HepG2 (cell line): ENCODE data around the gene ATG16L1. TPM values are rescaled to one million over a fixed set of nuclear protein-coding genes. Genes with fewer than 3 reads are reported as not detected.

Source experiments
- ATAC-seq: fragments of 200-7000 bp; cut with Tn5 transposase; 3 replicates; pipeline ENCODE4 v1.9.1; 2020; ENCODE audit warnings: mild to moderate bottlenecking, moderate library complexity
- BruUV-seq: library from RNA; stranded (reverse); fragments of 400-500 nt; replicated peaks from 2 replicates; lab custom pipeline; 2021; lab: Mats Ljungman, UMichigan
- CTCF ChIA-PET: fragments of 300-600 bp; formaldehyde crosslinking; extraction: SDS; loops from one replicate; lab custom pipeline; 2021; ENCODE audit warnings: low total read pairs, inconsistent platforms, low intra/inter-chr PET ratio; lab: Yijun Ruan, JAX
- POLR2A ChIA-PET: fragments of 350-600 bp; sonication (Branson Sonifier 250); formaldehyde crosslinking; loops from one replicate; lab custom pipeline; 2020; ENCODE audit warnings: antibody characterized with exemption, inconsistent platforms; lab: Yijun Ruan, JAX
- DNase-seq: peaks from one replicate; pipeline ENCODE4 v3.0.0-alpha.2; 2015; ENCODE audit warnings: low spot score
- FAIRE-seq: peaks from 3 replicates; lab custom pipeline; 2011; peaks lifted over from hg19 to GRCh38; lab: Jason Lieb, UNC
- H2AFZ ChIP-seq: one replicate; pipeline ENCODE4 v1.6.1; 2011; ENCODE audit warnings: low read length, inconsistent platforms
- H3K27ac ChIP-seq: fragments of 300-600 bp; 3 replicates; pipeline ENCODE4 v1.8.0; 2011; ENCODE audit warnings: mixed run types, mild to moderate bottlenecking, mixed read lengths, low read length, inconsistent platforms; ENCODE audit not compliant: insufficient read depth; ENCODE audit errors: extremely low read length
- H3K27me3 ChIP-seq, 2 experiments: fragments of 200-600 bp in 1 of 2; 2 replicates in 1 of 2; 3 replicates in 1 of 2; pipeline versions ENCODE4 v1.6.0 to v1.8.0; 2011; ENCODE audit warnings: low read length in 2 of 2, mild to moderate bottlenecking in 2 of 2, moderate library complexity in 2 of 2, inconsistent platforms in 1 of 2; ENCODE audit not compliant: insufficient read depth in 2 of 2, control insufficient read depth in 1 of 2
- H3K36me3 ChIP-seq, 2 experiments: fragments of 200-600 bp in 1 of 2; replicated peaks in 1 of 2; 2 replicates in 1 of 2; 3 replicates in 1 of 2; pipeline versions ENCODE4 v1.5.1 to v1.8.0; 2011; ENCODE audit warnings: low read length in 2 of 2, inconsistent platforms in 1 of 2; ENCODE audit not compliant: insufficient read depth in 2 of 2, control insufficient read depth in 1 of 2
- H3K4me1 ChIP-seq: 2 replicates; pipeline ENCODE4 v1.5.1; 2012; ENCODE audit warnings: low read length, inconsistent platforms; ENCODE audit not compliant: insufficient read depth
- H3K4me2 ChIP-seq: 2 replicates; pipeline ENCODE4 v1.6.0; 2011; ENCODE audit warnings: low read depth, low read length, inconsistent platforms
- H3K4me3 ChIP-seq, 3 experiments: fragments of 200-600 bp in 1 of 3; sonication (generic), shearing (Covaris generic) in 1 of 3; replicated peaks in 1 of 3; 2 replicates each; pipeline ENCODE4 v1.5.1; 2011 to 2016; ENCODE audit warnings: low read length in 3 of 3, inconsistent platforms in 2 of 3, low read depth in 2 of 3, mild to moderate bottlenecking in 2 of 3, control low read depth in 1 of 3, mixed read lengths in 1 of 3; ENCODE audit not compliant: insufficient read depth in 1 of 3
- H3K79me2 ChIP-seq: one replicate; pipeline ENCODE4 v1.6.1; 2011; ENCODE audit warnings: low read length, inconsistent platforms; ENCODE audit not compliant: insufficient read depth
- H3K9ac ChIP-seq: 2 replicates; pipeline ENCODE4 v1.6.0; 2011; ENCODE audit warnings: mild to moderate bottlenecking, low read depth, low read length, inconsistent platforms; ENCODE audit not compliant: insufficient read depth
- H3K9me3 ChIP-seq: 2 replicates; pipeline ENCODE4 v1.5.1; 2012; ENCODE audit warnings: mild to moderate bottlenecking, low read length
- H4K20me1 ChIP-seq: 2 replicates; pipeline ENCODE4 v1.6.0; 2011; ENCODE audit warnings: inconsistent platforms, mild to moderate bottlenecking, low read length, moderate library complexity; ENCODE audit not compliant: insufficient read depth
- E2F5 ChIP-seq: sonication (generic); formaldehyde crosslinking; conservative IDR thresholded peaks from 2 replicates; pipeline ENCODE4 v1.4.0; 2020; ENCODE audit warnings: missing genetic modification reagents
- KDM5B ChIP-seq: sonication (generic); formaldehyde crosslinking; IDR thresholded peaks from 2 replicates; pipeline ENCODE4 v1.4.0; 2020; ENCODE audit warnings: missing genetic modification reagents, mild to moderate bottlenecking, borderline replicate concordance
- NFAT5 ChIP-seq: sonication (generic); formaldehyde crosslinking; IDR thresholded peaks from 2 replicates; pipeline ENCODE4 v1.4.0; 2020; ENCODE audit warnings: missing genetic modification reagents
- ZFY ChIP-seq: sonication (generic); formaldehyde crosslinking; IDR thresholded peaks from 2 replicates; pipeline ENCODE4 v1.4.0; 2020; ENCODE audit warnings: missing genetic modification reagents
- WGBS: methylation state at CpG from one replicate; pipeline ENCODE4 v1.1.6; 2017; ENCODE audit warnings: low lambda C conversion rate; 5-methylcytosine and 5-hydroxymethylcytosine counted together
- in situ Hi-C: cut with HindIII; loops from 2 replicates; pipeline ENCODE4 v1.10.0; 2017; ENCODE audit warnings: low pct_unique_long_range_greater_than_20kb; ENCODE audit not compliant: extremely low pct_ligation_motif_present
- intact Hi-C: fragments of 100-400 bp; cut with micrococcal nuclease; formaldehyde crosslinking; loops from one replicate; pipeline ENCODE4 v1.10.0; 2022; ENCODE audit not compliant: unreplicated experiment
- polyA plus RNA-seq, 8 experiments: library from polyadenylated mRNA; depleted of rRNA in 3 of 8; stranded (reverse) in 7 of 8; unstranded in 1 of 8; fragments of >200 nt; fragmentation: Illumina TruSeq in 4 of 8; extraction: Trizol in 4 of 8; gene quantifications; 2 replicates each; pipeline versions ENCODE4 v1.2.1 to v1.2.3, GENCODE V29; 2011 to 2016; ENCODE audit warnings: low read depth in 4 of 8, missing spikeins in 1 of 8, mixed read lengths in 1 of 8; ENCODE audit not compliant: insufficient read depth in 1 of 8
- total RNA-seq, 5 experiments: library from RNA; depleted of rRNA; stranded (reverse); fragments of >200 nt; fragmentation: Illumina TruSeq; extraction: Trizol; gene quantifications; 2 replicates each; pipeline ENCODE4 v1.2.3, GENCODE V29; 2016; ENCODE audit warnings: low read depth in 1 of 5

Gene ATG16L1
- total and polyA plus RNA-seq, 2 of the 13 experiments (the other 11 are each of a cell fraction or from before 2014, with no cell fraction given): 26.0 to 51.7 TPM

- peaks cover 2 to 5% of the 10 kb centered on the region in 2 experiments; a peak in 1 of 5 replicates for H3K27me3 ChIP-seq
- whole genome bisulfite sequencing: 85% methylated on average over 5 of the region's 6 CpGs
- ChIA-PET CTCF (no interaction called here), POLR2A (no interaction called here)
- no peak overlapping the region for H3K9ac ChIP-seq
- DNase-seq (no peak), ATAC-seq (no peak), FAIRE-seq (no peak)
- intact Hi-C loops: no loop called here
- no peak overlapping the region for H3K4me2 ChIP-seq
- in situ Hi-C loops: no loop called here
- no peaks in the 10 kb centered on the region for H3K36me3 ChIP-seq
- no peak overlapping the region for H3K4me3 ChIP-seq
- no peak overlapping the region for H3K27ac ChIP-seq
- TF ChIP-seq ZFY: no peak
- no peak; the same call in 1 of the 2 replicates for TF ChIP-seq E2F5 (CRISPR knock-in tag)
- peak; percentile 49; the same call in 1 of the 2 replicates for TF ChIP-seq KDM5B
- no peak for TF ChIP-seq NFAT5 (CRISPR knock-in tag)
- peaks cover 15% of the 10 kb centered on the region for H3K4me1 ChIP-seq
- no TSS peak for BruUV-seq
- H4K20me1 ChIP-seq: no peaks in the 10 kb centered on the region
- H3K79me2 ChIP-seq: no peaks in the 10 kb centered on the region
- no peaks in the 10 kb centered on the region for H3K9me3 ChIP-seq
- H2AFZ ChIP-seq: no peak overlapping the region
These were observed 32.6 kb upstream of the ATG16L1 start for GRCh38 chr2:233218836-233219235.
